Panc1 (cell line): ENCODE data around the gene RPS27L. TPM values are rescaled to one million over a fixed set of nuclear protein-coding genes. Genes with fewer than 3 reads are reported as not detected.

Source experiments
- ATAC-seq: fragments of 200-7000 bp; cut with Tn5 transposase; 2 replicates; pipeline ENCODE4 v1.9.1; 2020; ENCODE audit warnings: mild to moderate bottlenecking, moderate library complexity
- BruUV-seq: library from RNA; stranded (reverse); fragments of 400-500 nt; replicated peaks from 2 replicates; lab custom pipeline; 2021; lab: Mats Ljungman, UMichigan
- CTCF ChIA-PET: fragments of 300-600 bp; sonication (Branson Sonifier 250); formaldehyde crosslinking; loops from one replicate; lab custom pipeline; 2022; ENCODE audit warnings: antibody characterized with exemption; lab: Charles Lee
- POLR2A ChIA-PET: fragments of 300-600 bp; sonication (Branson Sonifier 250); formaldehyde crosslinking; loops from one replicate; lab custom pipeline; 2022; ENCODE audit warnings: antibody characterized with exemption; lab: Charles Lee
- DNase-seq: peaks from one replicate; pipeline ENCODE4 v3.0.0-alpha.2; 2010; ENCODE audit warnings: low read depth, low spot score
- H3K27ac ChIP-seq: 2 replicates; pipeline ENCODE4 v1.5.1; 2011; ENCODE audit warnings: mild to moderate bottlenecking, low read length, inconsistent platforms
- H3K27me3 ChIP-seq: fragments of 200-500 bp; sonication (Bioruptor generic); 2 replicates; pipeline ENCODE4 v1.6.0; 2014; ENCODE audit warnings: low read length, inconsistent platforms; ENCODE audit not compliant: control insufficient read depth, insufficient read depth
- H3K36me3 ChIP-seq: fragments of 200-500 bp; sonication (Bioruptor generic); 2 replicates; pipeline ENCODE4 v1.5.1; 2014; ENCODE audit warnings: inconsistent platforms, mild to moderate bottlenecking, low read length, moderate library complexity; ENCODE audit not compliant: control insufficient read depth, insufficient read depth
- H3K4me1 ChIP-seq: 2 replicates; pipeline ENCODE4 v1.5.1; 2011; ENCODE audit warnings: inconsistent platforms, mild to moderate bottlenecking, low read length, moderate library complexity; ENCODE audit not compliant: control insufficient read depth, insufficient read depth
- H3K4me3 ChIP-seq, 2 experiments: 2 replicates each; pipeline ENCODE4 v1.5.1; 2011 to 2012; ENCODE audit warnings: low read depth in 2 of 2, low read length in 2 of 2, mild to moderate bottlenecking in 2 of 2, inconsistent platforms in 1 of 2, moderate library complexity in 1 of 2
- H3K9me3 ChIP-seq: fragments of 200-500 bp; sonication (Bioruptor generic); 2 replicates; pipeline ENCODE4 v1.5.1; 2014; ENCODE audit warnings: low read depth, mild to moderate bottlenecking, inconsistent platforms, low read length, moderate library complexity; ENCODE audit not compliant: control insufficient read depth, insufficient read depth
- CTCF ChIP-seq: fragments of 450-650 bp; IDR thresholded peaks from 2 replicates; pipeline ENCODE4 v1.5.1; 2017; ENCODE audit warnings: mild to moderate bottlenecking
- POLR2AphosphoS5 ChIP-seq: IDR thresholded peaks from 2 replicates; pipeline ENCODE4 v1.6.1; 2012; ENCODE audit warnings: mild to moderate bottlenecking, low read depth, low read length, moderate library complexity
- REST ChIP-seq, 2 experiments: IDR thresholded peaks; 2 replicates each; pipeline ENCODE4 v1.6.1; 2011 to 2012; ENCODE audit warnings: low read depth in 2 of 2, control low read depth in 1 of 2, low read length in 1 of 2, mild to moderate bottlenecking in 1 of 2, moderate library complexity in 1 of 2; ENCODE audit not compliant: insufficient read depth in 1 of 2
- SIN3A ChIP-seq: IDR thresholded peaks from 2 replicates; pipeline ENCODE4 v1.6.1; 2012; ENCODE audit warnings: low read depth, mild to moderate bottlenecking, low read length, moderate library complexity, borderline replicate concordance; ENCODE audit not compliant: insufficient read depth
- TCF7L2 ChIP-seq: IDR thresholded peaks from 2 replicates; pipeline ENCODE4 v1.6.1; 2011; ENCODE audit warnings: mild to moderate bottlenecking, low read depth, low read length, inconsistent platforms
- in situ Hi-C: cut with HindIII; loops from 2 replicates; pipeline ENCODE4 v1.10.0; 2016; ENCODE audit warnings: low sequenced_read_pairs, low pct_unique_long_range_greater_than_20kb
- intact Hi-C: fragments of 100-400 bp; cut with micrococcal nuclease; formaldehyde crosslinking; loops from one replicate; pipeline ENCODE4 v1.10.0; 2022; ENCODE audit not compliant: unreplicated experiment
- total RNA-seq: library from RNA; stranded (reverse); gene quantifications from one replicate; pipeline ENCODE4 v1.2.1, GENCODE V29; 2021; ENCODE audit not compliant: unreplicated experiment

RPS27L gene
- total RNA-seq, 1 experiment from 2014 or later = 61.3 TPM

- Histone ChIP-seq H3K4me3 (no peak overlapping the region), H3K9me3 (no peaks in the 10 kb centered on the region), H3K27ac (no peak overlapping the region), H3K36me3 (no peaks in the 10 kb centered on the region), H3K4me1 (no peaks in the 10 kb centered on the region), H3K27me3 (peaks cover 3% of the 10 kb centered on the region; the same call in 1 of the 2 replicates)
- ATAC-seq (no peak), DNase-seq (no peak)
- in situ Hi-C loops = no loop called here
- intact Hi-C loops = no loop called here
- CTCF ChIA-PET = interaction anchor here (0.5 kb wide), 1 partner anchor 9 kb away, joined by 7 read pairs; no protein-coding TSS in a partner anchor
- POLR2A ChIA-PET = no interaction called here
- TF ChIP-seq TCF7L2 = no peak
- TF ChIP-seq REST (IDR thresholded peaks at IDR 0.05; ENCODE audit: insufficient read depth in 1 of 2, low read depth in 2 of 2, low read length in 1 of 2) = no peak
- TF ChIP-seq SIN3A = no peak
- TF ChIP-seq CTCF = no peak
- TF ChIP-seq POLR2AphosphoS5 = no peak
- no TSS peak for BruUV-seq
These were observed 20.8 kb upstream of the RPS27L start for GRCh38 chr15:63178034-63178433.

GRCh38 chr15:63176302-63176701, 19.0 kb upstream of the RPS27L start:
- H3K9me3 ChIP-seq = no peaks in the 10 kb centered on the region
- H3K4me1 ChIP-seq = no peaks in the 10 kb centered on the region
- DNase-seq = no peak
- TF ChIP-seq POLR2AphosphoS5 = no peak
- no peak for TF ChIP-seq SIN3A
- no peak for TF ChIP-seq REST (IDR thresholded peaks at IDR 0.05; ENCODE audit: insufficient read depth in 1 of 2, low read depth in 2 of 2, low read length in 1 of 2)
- no peak for TF ChIP-seq CTCF
- CTCF ChIA-PET = no interaction called here
- BruUV-seq = no TSS peak
- intact Hi-C loops (no loop called here), in situ Hi-C loops (no loop called here)
- H3K4me3 ChIP-seq = no peak overlapping the region
- H3K27ac ChIP-seq = no peak overlapping the region
- H3K36me3 ChIP-seq = no peaks in the 10 kb centered on the region
- no peaks in the 10 kb centered on the region; the same call in 1 of the 2 replicates for H3K27me3 ChIP-seq
- no peak for ATAC-seq
- POLR2A ChIA-PET = no interaction called here
